ENCODE results near the gene MRPL57.
"Not testable (repeated sequence)": the region's sequence is repeated elsewhere in the genome, so short reads cannot be mapped to it uniquely, and the experiment has no call there.

Gene MRPL57

DNA sequence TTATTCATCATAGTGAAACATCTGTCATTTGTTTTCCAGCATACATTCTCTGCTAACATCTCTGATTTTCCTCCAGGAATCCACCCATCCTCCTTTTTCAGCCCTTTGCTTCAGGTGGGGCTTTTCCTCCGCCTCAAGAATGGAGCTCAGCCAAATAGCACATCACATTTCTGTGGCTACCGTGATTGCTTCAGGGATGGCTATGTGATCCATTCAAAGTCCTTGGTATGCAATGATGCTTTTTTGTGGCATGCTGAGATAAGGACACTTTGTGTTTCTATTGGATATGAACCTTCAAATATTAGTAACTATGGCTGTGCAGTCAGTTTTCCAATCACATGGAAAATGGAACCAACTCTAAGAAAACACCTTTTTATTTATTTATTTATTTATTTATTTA, 18.3 kb downstream of the MRPL57 start:
- not testable (repeated sequence) for DNase-seq (ENCODE audit: low read depth in 1 of 2, low spot score in 1 of 2)

- not testable (repeated sequence) for DNase-seq (ENCODE audit: low read depth in 1 of 2, low spot score in 1 of 2)
Observed at GRCh38 chr13:21197606-21198225, 21.3 kb downstream of the MRPL57 start.

DNA sequence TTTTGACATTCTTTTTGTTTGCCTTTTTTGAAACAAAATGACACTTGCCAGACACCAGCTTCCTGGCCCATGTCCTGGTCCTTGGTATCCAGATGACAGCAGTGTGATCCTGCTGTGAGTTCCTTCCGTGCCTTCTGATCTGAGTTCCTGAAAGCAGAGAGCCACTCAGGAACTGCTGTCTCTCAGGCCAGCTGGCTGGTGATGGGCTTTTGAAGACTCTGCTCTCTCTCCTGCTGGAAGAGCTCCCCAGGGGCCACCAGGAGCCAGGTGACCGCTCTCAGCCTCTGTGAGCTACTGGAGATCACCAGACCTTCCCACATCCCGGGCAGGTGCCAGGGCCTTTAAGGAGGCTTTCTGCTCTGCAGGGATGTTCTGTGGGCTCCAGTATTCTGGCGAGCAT, 21.9 kb downstream of the MRPL57 start:
- DNase-seq (ENCODE audit: low read depth in 1 of 2, low spot score in 1 of 2) = not testable (repeated sequence)

GRCh38 chr13:21201456-21202190, 25.2 kb downstream of the MRPL57 start:
- DNase-seq (ENCODE audit: low read depth in 1 of 2, low spot score in 1 of 2) = not testable (repeated sequence)

DNA sequence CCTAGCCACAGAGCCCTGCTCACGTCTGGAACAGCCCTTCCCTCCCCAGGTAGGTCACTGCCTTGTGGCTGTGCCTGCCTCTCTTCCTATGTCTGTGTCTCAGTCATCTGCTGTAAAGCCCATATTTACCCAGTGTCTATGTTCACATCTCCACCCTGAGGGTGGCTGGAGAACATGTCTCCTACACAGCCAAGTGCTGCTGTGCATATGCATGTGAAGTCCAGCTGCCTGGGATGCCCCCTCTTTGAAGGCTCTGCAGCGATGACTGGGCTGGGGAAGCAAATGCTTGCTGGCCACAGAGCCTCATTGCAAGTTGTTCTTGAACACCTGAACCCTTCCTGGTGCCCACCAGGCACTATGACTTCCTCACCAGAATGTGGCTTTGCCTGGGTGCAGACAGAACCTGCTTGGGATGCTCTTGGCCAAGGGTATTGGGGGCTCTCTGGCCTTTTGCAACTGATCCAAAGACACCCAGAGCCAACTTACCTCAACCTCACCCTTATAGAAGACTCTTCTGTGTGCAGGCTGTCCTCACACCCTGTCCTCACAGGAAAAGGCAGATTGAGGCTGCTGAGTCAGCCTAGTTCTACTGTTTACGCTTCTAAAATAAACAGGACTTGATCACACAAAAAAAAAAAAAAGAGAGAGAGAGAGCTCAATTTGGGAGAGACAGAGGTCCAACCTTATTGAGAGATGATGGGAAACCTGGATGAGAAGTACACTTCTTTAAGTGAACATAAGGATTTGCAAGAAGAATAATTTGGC, 26.5 kb downstream of the MRPL57 start:
- no peak for DNase-seq (ENCODE audit: low read depth in 1 of 2, low spot score in 1 of 2)

- no peak for DNase-seq (ENCODE audit: low read depth in 1 of 2, low spot score in 1 of 2)
Observed at GRCh38 chr13:21208652-21209154, 32.2 kb downstream of the MRPL57 start.

DNA sequence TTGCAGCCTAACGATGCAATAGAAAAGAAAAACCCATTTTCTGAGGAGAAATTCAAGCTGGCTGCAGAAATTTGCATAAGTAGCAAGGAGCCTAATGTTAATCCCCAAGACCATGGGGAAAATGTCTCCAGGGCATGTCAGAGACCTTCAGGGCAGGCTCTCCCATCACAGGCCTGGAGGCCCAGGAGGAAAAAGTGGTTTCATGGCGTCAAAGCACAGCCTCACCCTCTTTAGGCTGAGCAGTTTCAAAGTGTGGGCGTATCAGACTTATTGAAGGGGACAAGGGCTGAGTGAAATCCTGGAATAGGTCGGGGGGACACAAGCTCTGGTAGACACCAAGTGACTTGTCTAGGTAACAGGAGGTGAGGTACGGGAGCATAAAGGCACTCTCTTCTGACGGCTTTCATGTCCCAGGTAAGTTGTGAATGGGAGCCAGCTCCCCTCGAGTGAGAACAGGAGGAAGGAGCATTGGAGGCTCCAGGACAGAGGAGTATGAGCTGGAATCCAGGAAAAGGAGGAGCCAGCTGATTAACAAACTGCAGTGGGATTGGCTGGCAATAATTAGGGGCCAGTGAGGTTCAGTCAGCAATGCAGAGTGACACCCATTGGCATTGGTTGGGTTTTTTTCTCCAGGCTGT, 35.8 kb downstream of the MRPL57 start:
- DNase-seq (ENCODE audit: low read depth in 1 of 2, low spot score in 1 of 2) = no peak

DNA sequence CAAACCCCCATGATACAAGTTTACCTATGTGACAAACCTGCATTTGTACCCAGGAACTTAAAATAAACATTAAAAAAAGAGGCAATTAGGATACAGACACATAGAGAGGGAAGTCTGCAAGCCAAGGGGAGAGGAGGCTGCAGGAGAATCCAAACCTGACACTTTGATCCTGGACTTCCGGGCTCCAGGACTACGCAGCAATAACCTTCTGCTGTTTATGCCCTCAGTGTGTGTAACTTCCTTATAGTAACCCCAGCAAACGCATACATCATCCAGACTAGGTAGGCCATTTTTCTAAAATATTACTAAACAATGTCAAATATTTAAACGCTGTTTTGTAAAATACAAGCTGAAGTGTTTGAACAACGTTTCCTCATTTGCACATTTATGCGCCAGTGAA, 39.0 kb downstream of the MRPL57 start:
- not testable (repeated sequence) for DNase-seq (ENCODE audit: low read depth in 1 of 2, low spot score in 1 of 2)

GRCh38 chr13:21216332-21216731, 39.9 kb downstream of the MRPL57 start:
- DNase-seq (ENCODE audit: low read depth in 1 of 2, low spot score in 1 of 2) = no peak

GRCh38 chr13:21218351-21219035, 42.0 kb downstream of the MRPL57 start:
- DNase-seq (ENCODE audit: low read depth in 1 of 2, low spot score in 1 of 2) = no peak

GRCh38 chr13:21219036-21219381, 42.6 kb downstream of the MRPL57 start:
- no peak for DNase-seq (ENCODE audit: low read depth in 1 of 2, low spot score in 1 of 2)

- DNase-seq (ENCODE audit: low read depth in 1 of 2, low spot score in 1 of 2) = not testable (repeated sequence)
Observed at GRCh38 chr13:21219716-21220115, 43.3 kb downstream of the MRPL57 start.

- DNase-seq (ENCODE audit: low read depth in 1 of 2, low spot score in 1 of 2) = no peak
Observed at GRCh38 chr13:21221268-21221667, 44.8 kb downstream of the MRPL57 start.

DNA sequence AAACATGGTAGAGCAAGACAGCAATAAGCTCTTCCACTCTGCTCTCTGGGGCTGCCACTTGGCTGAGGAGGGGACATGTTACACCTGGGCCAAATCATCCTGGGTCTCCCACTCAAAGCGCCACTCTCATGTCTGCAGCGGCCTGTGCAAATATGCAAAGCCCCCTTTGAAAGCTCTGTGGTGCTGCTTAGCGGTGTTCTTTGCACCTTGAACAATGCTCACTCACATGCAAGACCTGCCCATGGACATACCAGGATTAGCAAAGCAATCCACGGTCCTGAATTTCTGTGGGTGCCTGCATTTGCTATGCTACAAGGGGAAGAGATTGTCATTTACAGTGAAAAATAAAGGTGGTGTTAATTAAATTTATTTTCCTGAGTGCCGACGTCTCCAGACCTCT, 48.6 kb downstream of the MRPL57 start:
- no peak for DNase-seq (ENCODE audit: low read depth in 1 of 2, low spot score in 1 of 2)

DNA sequence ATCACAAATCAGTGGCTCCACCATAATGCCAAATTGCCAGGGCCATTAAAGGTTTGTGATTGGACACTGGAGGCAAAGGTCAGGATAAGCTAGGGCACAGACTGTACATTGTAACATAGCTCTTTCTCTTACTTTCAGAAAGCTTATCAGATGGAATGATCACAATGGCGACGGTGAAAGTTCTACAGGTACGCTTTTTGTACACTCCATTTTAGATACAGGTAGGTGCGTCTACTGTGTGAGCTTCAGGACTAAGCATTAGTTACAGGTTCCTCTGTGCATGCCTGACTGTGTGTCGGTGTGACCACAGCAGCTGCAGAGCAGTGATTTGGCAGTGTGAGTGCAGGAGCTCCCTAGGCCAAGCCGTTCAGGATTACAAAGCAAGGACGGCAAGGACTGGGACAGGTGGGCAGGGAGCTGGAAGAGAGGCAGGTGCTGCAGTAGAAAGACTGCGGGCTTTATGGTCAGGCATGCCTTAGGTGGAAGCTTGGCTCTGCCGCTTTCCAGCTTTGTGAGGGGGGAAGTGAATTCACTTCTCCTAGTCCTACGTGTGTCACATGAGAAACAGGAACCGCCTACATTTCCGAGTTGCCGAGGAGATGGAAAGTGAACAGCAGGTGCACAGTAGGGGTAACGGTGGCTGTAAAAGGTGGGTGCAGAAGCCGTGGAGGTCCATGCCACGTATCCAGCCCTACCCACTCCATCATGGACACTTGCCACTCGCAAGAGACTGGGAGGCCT, 49.6 kb downstream of the MRPL57 start:
- no peak for DNase-seq (ENCODE audit: low read depth in 1 of 2, low spot score in 1 of 2)

DNA sequence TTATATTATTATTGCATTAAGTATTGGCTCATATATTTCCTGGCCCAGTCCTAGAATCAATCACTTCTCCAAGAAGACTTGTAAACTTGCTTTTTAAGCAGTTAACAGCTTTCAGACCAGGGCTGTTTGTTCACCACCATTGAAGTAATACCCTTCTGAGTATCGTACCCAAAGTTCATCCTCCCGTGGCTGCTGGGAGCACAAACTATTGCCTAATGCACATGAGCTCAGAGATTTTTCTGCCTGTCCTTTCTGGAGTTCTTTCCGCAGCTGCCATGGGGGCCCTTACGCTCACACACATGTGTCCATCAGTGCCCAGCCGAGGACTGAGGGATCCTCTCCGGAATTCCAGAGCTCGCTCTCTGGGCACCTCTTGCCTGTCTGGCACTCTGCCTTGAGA, 51.5 kb downstream of the MRPL57 start:
- no peak for DNase-seq (ENCODE audit: low read depth in 1 of 2, low spot score in 1 of 2)

Data from activated CD4-positive, alpha-beta T cell treated with anti-CD3 and anti-CD28 coated beads, Interleukin-2, amount 50 U/mL, for 24 hours (primary cell).